Fibroblast of skin of abdomen (primary cell): ENCODE results near the gene ZNF678.
"Not testable (repeated sequence)": the region's sequence is repeated elsewhere in the genome, so short reads cannot be mapped to it uniquely, and the experiment has no call there.

Source experiments
- DNase-seq: peaks from one replicate; pipeline ENCODE4 v3.0.0-alpha.2; 2013

ZNF678 gene

DNA sequence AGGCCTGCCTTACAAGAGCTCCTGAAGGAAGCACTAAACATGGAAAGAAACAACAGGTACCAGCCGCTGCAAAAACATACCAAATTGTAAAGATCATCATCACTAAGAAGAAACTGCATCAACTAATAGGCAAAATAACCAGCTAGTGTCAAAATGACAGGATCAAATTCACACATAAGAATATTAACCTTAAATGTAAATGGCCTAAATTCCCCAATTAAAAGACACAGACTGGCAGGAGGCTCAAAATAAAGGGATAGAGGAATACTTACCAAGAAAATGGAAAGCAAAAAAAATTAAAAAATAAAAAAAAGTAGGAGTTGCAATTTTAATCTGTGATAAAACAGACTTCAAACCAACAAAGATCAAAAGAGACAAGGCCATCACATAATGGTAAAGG lies 11.5 kb upstream of the ZNF678 start:
- not testable (repeated sequence) for DNase-seq

DNA sequence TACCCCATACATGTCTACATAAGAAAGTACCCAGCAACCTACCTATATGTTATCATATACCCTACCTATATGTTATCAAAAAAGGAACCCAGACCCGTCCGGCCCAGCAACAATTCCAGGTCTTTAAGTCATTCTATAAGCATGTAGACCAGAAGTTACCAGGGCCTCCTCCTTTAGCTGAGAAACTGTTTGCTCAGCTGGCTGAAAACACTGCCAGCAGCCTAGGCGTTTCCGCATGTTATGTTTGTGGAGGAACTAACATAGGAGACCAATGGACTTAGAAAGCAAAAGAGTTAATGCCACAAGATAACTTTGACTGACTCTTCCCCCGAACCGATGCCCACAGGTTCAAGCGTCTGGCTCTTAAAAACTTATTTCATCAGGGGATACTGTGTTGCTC lies 7.1 kb upstream of the ZNF678 start:
- DNase-seq, result no peak

DNA sequence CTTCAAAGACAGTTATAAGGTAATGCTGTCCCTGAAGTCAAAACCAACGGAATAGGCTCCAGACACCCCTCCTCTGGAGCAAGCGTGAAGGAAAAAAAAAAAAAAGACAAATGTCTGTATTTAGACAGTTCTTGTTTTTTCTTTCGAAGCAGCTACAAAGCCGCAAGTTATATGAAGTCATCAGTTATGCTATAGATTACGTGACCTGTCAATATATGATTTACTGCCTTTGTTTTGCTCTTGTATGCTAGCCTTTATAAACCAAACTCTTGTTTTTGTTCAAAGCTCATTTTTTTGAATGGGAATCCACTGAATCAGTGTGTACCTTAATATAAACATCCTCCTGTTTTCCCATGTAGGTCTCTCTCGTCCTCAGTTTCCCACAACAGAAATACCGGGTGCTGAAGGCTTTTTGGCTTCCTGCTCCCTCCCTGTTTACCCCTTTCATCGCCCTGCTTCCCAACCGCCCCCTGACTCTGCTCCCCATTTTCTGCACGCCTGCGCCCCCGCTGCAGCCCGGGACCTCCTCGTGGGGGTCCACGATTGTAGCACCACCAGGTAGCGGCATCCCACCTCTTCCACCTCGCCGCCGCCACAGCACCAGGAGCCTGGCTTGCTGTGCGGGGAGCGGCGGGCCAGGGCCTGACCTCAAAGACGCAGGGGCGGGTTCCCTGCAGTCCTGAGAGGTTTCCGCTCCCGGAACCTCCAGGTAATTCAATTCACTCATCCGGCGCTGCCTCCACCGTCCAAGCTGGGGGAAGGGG lies 5.2 kb upstream of the ZNF678 start:
- DNase-seq, result no peak

DNA sequence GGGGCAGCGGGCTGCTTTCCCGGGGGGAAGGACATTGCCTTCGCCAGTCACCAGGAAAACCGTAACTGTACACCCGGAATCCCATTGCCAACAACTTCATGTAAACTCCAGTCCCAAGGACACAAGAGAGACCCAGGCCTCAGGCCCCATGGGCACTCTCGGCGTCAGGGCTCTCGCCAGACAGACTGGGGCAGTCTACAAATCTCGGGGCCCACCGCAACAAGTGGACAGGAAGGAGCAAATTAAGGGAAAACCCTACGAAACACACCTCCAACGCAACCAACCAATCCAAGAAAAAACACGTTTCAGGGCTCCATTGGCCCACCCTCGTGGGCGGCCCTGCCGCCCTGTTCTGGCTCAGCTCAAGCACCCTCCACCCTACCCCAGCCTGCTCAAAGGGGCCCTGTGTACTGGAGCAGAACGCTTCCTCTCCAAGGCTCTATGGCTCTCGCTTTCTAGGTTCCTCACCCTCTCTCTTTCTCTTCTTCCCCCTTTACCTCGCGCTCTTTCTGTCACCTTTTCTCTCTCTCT lies 4.6 kb upstream of the ZNF678 start:
- DNase-seq, result no peak

DNA sequence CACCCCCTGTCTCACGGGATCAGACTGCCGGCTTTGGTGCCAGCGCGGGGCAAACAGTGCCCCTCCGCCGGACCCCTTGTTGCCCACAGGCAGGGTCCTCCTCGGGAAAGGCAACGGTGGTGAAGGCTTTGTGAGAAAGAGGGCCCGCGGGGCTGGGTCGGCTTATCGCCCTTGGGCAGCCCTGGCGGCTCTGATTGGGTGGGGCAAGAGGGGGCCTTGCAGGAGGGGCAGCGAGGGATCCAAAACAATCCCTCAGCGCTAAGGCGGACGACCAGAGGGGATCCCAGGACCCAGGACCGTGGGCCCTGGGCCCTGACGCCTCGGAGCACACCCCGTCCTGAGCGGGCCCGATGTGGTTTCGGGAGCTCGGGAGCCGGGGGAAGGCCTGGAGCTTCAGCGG lies 3.9 kb upstream of the ZNF678 start:
- DNase-seq, result no peak

DNA sequence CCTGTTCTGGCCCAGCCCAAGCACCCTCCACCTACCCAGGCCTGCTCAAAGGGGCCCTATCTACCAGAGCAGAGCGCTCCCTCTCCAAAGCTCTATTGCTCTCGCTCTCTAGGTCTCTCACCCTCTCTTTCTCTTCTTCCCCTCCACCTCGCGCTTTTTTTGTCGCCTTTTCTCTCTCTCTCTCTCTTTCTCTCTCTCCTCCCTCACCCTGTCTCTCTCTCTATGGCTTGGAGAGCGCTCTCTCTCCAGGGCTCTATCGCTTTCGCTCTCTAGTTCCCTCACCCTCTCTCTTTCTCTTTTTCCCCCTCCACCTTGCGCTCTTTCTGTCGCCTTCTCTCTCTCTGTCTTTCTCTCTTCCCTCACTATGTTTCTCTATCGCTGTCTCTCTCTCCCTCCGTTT lies 3.4 kb upstream of the ZNF678 start:
- no peak for DNase-seq

DNA sequence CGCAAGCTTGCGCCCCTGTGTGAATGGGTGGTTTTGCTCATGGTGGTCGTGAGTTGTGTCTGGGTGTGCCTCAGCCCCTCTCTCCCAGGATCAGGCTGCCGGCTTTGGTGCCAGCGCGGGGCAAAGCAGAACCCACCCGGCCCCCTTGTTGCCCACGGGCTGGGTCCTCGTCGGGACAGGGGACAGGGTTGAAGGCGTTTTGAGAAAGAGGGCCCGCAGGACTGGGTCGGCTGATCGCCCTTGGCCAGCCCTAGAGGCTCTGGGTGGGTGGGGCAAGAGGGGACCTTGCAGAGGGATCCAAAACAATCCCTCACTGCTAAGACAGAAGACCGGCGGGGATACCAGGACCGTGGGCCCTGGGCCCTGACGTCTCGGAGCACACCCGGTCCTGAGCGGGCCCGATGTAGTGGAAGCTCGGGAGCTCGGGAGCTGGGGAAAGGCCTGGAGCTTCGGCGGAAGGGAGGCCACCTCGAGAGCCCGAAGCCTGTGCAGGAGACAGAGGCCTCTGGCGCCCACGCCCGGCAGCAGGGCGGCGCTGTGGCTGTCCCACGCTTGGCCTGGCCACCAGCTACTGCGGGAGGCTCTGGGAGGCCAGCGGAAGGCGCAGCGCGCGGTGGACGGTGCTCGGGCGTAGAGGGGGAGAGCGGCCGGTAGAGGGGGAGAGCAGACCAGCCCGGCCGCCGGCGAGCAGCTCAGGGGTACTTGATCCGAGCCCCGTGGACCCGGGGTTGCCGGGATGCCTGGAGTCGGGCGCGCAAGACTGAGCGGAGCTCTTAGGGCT lies 2.8 kb upstream of the ZNF678 start:
- DNase-seq, result no peak

DNA sequence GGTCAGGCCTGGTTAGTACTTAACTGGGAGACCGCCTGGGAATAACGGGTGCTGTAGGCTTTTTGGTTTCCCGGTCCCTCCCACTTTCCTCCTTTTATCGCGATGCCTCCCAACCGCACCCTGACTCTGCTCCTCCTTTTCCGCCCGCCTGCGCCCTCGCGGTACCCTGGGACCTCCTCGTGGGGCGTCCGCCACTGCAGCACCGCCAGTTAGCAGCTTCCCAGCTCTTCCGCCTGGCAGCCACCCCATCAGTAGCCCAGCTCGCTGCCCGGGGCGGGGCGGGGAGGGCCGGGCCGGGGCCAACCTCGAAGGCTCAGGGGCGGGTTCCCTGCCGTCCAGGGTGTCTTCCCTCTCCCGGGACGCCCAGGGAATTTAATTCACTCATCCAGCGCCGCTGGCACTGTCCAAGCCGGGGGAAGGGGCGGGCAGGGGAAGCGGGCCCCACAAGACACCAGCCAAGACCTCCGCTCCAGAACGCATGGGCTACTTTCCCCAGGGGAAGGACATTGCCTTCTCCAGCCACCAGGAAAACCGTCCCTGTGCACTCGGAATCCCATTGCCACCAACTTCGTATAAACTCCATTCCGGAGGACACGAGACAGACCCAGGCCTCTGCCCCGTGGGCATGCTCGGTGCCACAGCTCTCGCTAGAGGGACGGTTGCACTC lies 2.0 kb upstream of the ZNF678 start:
- DNase-seq, result no peak

DNA sequence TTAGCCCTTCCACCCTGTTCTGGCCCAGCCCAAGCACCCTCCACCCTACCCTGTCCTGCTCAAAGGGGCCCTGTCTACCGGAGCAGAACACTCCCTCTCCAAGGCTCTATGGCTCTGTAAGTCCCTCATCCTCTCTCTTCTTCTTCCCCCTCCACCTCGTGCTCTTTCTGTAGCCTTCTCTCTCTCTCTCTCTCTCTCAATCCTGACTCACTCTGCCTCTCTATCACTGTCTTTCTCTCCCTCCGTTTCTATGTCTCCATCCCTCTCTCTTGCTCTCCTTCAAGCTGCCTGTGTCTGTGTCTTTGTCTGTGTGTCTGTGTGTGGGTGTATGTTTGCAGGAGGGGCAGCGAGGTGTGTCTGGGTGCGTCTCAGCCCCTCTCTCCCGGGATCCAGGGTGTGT lies 1.3 kb upstream of the ZNF678 start:
- no peak for DNase-seq

DNA sequence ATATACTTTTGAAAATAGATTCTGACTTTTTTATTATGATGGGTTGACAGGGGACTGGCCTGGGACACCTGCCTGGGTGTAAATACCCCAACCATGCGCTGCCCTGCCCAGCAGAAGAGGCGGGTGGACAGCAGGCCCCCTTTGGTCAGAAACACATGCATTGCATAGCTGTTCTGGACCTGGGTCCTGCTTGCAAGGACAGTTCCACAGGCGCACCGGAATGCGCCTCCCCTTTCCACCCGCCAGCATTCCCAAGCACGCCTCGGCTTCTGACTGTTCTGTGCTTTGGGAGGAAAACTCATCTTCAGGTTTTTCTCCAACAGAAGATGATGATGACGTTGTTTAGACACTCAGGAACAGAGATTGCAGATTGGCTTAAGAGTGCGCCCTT lies 428 bp upstream of the ZNF678 start:
- DNase-seq, result no peak

DNA sequence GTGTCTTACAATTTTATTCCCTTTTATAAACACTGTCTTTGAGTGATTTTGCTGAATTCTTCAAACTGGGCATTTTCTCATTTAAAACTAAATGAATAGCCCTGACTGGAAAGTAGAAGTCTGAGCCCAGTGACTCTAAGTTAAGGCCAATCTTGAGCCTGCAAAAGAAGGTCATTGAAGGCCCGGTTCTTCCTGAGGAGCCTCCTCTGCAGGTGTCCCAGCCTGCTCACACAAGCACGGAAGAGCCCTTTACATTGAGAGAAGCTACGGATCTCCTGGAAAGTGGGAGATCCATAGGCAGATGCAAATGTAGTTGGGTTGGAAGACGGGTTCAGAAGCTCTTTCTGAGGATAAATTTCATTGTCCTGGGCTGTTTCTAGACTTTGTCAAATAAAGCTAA lies 3.9 kb downstream of the ZNF678 start:
- no peak for DNase-seq

DNA sequence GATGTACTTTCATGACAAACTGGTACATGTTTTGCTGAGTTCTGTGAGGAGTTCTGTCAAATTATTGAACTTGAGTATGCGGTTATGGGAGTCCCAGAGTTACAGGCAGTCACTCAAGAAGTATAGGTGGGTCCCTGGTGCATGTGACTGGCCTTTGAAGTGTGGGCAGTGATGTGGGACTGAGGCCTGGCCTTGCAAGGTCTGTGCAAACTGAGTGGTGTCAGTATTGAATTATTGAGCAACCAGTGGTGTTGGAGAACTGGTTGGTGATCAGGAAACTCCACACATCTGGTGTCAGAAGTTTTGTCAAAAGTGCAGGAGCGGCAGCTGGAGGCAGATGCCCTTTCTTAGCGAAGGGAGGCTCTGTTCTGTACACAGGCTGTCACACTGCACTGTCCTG lies 5.2 kb downstream of the ZNF678 start:
- DNase-seq, result no peak

DNA sequence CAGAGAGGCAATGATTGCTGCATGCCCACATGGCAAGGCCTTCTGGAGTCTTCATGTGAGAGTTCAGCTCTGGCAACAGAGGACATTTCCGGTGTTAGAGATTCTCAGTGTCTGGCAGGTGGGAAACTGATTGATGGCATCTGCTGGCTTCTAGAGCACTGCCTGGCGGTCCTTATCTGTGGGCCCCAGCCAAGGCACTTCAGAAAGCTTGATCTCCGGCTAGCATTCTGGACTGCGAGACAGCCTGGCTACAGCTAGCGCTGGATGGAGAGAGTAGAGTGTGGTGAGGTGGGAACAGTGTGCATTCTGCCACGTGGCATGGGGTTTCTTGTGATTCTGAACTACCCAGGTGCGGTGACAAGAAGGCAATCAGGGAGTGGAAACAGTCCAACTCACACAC lies 9.4 kb downstream of the ZNF678 start:
- no peak for DNase-seq

DNA sequence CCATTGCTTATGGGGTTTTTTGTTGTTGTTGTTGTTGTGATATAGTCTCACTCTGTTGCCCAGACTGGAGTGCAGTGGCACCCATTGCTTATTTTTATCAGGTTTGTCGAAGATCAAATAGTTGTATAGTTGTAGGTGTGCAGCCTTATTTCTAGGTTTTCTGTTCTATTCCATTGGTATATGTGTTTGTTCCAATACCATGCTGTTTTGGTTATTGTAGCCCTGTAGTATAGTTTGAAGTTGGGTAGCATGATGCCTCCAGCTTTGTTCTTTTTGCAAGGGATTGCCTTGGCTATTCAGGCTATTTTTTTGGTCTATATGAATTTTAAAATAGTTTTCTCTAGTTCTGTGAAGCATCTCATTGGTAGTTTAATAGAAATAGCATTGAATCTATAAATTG lies 11.6 kb downstream of the ZNF678 start:
- DNase-seq, result no peak

DNA sequence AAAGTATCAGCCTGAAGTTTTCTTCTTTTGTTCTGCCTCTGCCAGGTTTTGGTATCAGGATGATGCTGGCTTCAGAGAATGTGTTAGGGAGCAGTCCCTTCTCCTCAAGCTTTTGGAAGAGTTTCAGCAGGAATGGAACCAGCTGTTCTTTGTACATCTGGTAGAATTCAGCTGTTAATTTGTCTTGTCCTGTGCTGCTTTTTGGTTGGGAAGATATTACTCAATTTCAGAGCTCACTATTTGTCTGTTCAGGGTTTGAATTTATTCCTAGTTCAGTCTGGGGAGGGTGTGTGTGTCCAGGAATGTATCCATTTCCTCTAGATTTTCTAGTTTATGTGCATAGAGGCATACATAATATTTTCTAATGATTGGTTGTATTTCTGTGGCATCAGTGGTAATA lies 12.8 kb downstream of the ZNF678 start:
- no peak for DNase-seq

DNA sequence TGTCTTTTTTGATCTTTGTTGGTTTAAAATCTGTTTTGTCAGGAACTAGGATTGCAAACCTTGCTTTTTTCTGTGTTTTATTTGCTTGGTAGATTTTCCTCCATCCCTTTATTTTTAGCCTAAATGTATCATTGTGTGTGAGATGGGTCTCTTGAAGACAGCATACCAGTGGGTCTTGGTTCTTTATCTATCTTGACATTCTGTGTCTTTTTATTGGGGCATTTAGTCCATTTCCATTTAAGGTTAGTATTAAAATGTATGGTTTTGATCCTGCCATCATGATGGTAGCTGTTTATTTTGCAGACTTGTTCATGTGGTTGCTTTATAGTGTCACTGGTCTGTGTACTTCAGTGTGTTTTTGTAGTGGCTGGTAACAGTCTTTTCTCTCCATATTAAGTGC lies 14.1 kb downstream of the ZNF678 start:
- DNase-seq, result no peak

DNA sequence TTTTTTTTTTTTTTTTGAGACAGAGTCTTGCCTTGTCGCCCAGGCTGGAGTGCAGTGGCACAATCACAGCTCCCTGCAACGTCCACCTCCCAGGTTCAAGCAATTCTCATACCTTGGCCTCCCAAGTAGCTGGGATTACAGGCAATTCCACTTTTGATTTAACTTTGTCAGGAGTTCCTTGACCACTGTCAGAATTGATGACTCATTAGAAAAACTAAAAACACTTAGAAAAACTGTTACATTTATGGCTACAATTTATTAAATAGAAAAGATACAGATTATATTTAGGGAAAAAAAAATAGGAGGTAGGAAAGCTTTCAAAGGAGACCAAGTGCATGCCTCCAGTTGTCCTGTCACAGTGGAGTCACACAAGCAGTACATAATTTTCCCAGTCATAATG lies 20.0 kb downstream of the ZNF678 start:
- DNase-seq, result no peak

DNA sequence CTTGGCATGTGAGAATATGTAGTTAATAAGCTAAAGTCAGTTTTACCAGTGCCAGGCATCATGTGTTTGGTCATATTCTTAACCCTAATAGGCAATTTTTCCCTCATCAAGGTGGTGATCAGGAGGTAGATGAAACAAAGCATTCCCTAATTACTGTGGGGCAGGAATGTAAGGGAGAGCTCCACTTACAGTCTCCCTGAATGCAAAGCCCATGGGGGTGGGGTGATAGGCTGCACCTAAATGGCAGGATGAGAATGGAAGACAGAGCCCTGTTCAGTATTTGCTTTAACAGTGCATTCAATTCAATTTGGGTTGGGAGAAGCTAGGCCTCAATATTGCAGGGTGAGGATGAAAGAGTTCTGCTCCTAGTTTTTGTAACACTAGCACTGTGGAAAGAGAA lies 23.4 kb downstream of the ZNF678 start:
- no peak for DNase-seq

DNA sequence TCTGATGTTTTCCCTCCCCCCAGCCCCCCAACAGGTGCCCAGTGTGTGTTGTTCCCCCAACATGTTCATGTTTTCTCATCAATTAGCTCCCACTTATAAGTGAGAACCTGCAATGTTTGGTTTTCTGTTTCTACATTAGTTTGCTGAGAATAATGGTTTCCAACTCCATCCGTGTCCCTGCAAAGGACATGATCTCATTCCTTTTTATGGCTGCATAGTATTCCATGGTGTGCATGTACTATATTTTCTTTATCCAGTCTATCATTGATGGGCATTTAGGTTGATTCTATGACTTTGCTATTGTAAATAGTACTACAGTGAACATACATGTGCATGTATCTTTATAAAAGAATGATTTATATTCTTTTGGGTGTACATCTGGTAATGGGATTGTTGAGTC lies 24.6 kb downstream of the ZNF678 start:
- no peak for DNase-seq

DNA sequence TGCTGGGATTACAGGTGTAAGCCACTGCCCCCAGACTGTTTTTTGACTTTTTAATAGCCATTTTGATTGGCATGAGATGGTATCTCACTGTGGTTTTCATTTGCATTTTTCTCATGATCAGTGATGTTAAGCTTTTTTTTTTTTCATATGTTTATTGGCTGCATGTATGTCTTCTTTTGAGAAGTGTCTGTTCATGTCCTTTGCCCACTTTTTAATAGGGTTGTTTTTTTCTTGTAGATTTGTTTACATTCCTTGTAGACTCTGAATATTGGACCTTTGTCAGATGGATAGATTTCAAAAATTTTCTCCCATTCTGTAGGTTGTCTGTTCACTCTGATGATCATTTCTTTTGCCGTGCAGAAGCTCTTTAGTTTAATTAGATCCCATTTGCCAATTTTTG lies 25.4 kb downstream of the ZNF678 start:
- not testable (repeated sequence) for DNase-seq

DNA sequence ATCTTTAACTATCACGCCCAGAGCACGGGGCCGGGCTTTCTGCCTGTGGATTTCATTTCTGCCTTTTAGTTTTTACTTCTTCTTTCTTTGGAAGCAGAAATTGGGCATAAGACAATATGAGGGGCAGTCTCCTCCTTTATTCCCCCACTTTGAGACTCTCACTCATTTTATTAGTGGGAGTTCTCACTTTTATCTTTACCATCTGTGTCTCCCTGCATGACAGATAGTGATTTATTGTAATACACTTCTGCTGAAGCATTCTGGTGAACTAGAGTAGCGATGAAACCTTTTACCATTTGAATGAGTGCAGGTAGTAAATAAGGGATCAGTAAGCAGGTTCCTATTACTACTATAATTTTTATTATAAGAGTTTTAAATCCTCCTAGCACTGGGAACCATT lies 26.4 kb downstream of the ZNF678 start:
- DNase-seq, result not testable (repeated sequence)

DNA sequence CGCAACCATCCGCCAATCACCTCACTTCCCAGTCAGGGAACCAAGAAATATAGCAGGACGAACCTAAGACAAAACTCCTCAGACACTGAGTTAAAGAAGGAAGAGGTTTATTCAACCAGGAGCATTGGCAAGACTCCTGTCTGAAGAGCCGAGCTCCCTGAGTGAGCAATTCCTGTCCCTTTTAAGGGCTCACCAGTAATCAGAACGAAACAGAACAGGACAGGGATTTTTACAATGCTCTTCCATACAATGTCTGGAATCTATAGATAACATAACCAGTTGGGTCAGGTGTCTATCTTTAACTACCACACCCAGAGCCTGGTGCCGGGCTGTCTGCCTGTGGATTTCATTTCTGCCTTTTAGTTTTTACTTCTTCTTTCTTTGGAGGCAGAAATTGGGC lies 32.9 kb downstream of the ZNF678 start:
- not testable (repeated sequence) for DNase-seq

DNA sequence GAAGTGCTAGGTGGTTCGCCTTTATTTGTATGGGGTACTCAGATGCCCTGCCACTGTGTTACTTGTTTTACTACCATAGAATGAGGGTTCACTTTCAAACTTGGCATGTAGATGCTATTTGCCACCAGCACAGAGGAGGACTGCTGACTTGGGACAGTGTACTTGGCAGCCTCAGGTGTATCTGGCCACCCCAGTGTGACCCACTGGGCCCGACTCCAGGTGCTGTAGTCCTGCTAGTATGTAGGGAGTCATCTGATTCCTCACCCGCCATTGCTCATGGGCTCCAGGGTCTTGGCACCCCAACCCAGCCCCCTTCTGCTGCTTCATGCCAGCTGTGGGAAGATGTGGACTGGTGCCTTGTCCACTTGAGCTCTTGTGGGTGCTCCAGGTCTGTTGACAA lies 40.0 kb downstream of the ZNF678 start:
- DNase-seq, result no peak

DNA sequence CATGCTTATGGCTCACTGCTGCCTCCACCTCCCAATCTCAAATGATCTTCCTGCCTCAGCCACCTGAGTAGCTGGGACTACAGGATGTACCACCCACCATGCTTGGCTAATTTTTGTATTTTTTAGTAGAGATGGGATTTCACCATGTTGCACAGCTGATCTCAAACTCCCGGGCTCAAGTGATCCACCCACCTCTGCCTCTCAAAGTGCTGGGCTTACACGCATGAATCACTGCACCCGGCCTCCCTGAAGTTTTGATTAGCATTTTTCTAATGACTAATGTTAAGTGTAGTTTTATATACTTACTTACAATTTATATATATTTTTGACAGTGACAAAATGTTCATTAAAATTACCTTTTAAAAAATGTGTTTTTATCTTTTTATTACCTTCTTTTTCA lies 41.1 kb downstream of the ZNF678 start:
- no peak for DNase-seq
